AG09309 (cell line): ENCODE measurements around the gene CSNK1D.

Experiments used
- DNase-seq: peaks from one replicate; pipeline ENCODE4 v3.0.0-alpha.2; 2010; ENCODE audit warnings: low read depth
- H3K4me3 ChIP-seq: 2 replicates; pipeline ENCODE4 v1.5.1; 2011; ENCODE audit warnings: mild to moderate bottlenecking, low read depth, low read length, moderate library complexity; ENCODE audit not compliant: control insufficient read depth
- CTCF ChIP-seq: IDR thresholded peaks from 2 replicates; pipeline ENCODE4 v1.5.1; 2011; ENCODE audit warnings: mild to moderate bottlenecking, low read depth, low read length, inconsistent platforms; ENCODE audit not compliant: insufficient read depth, control insufficient read depth; ENCODE audit errors: missing control alignments

The CSNK1D gene

GRCh38 chr17:82240506-82241182 lies 32.9 kb downstream of the CSNK1D start:
- DNase-seq: no peak
- no peak overlapping the region for H3K4me3 ChIP-seq
- no peak for TF ChIP-seq CTCF

- TF ChIP-seq CTCF: no peak
- DNase-seq: no peak
- no peak overlapping the region for H3K4me3 ChIP-seq
Measured at GRCh38 chr17:82239926-82240505, 33.5 kb downstream of the CSNK1D start.

GRCh38 chr17:82239401-82239925 lies 34.0 kb downstream of the CSNK1D start:
- no peak for TF ChIP-seq CTCF
- no peak overlapping the region for H3K4me3 ChIP-seq
- DNase-seq: no peak

- no peak overlapping the region; the same call in 1 of the 2 replicates for H3K4me3 ChIP-seq
- DNase-seq: no peak
- TF ChIP-seq CTCF: no peak
Measured at GRCh38 chr17:82238472-82239201, 34.9 kb downstream of the CSNK1D start.

- no peak for TF ChIP-seq CTCF
- H3K4me3 ChIP-seq: no peak overlapping the region; the same call in 1 of the 2 replicates
- no peak for DNase-seq
Measured at GRCh38 chr17:82237746-82238471, 35.6 kb downstream of the CSNK1D start.

- TF ChIP-seq CTCF: no peak
Measured at GRCh38 chr17:82237083-82237745, 36.3 kb downstream of the CSNK1D start.

More at GRCh38 chr17:82237083-82237745, 36.3 kb downstream of the CSNK1D start:
- no peak for DNase-seq
- H3K4me3 ChIP-seq: no peak overlapping the region
